ENCODE measurements around the gene TSC22D4. TPM values are rescaled to one million over a fixed set of nuclear protein-coding genes. Genes with fewer than 3 reads are reported as not detected.

Gene TSC22D4
- total and polyA plus RNA-seq, 9 of the 15 experiments (the other 6 are each of a cell fraction or from before 2014, with no cell fraction given) = 0.37 to 107 (median 28.7) TPM

DNA sequence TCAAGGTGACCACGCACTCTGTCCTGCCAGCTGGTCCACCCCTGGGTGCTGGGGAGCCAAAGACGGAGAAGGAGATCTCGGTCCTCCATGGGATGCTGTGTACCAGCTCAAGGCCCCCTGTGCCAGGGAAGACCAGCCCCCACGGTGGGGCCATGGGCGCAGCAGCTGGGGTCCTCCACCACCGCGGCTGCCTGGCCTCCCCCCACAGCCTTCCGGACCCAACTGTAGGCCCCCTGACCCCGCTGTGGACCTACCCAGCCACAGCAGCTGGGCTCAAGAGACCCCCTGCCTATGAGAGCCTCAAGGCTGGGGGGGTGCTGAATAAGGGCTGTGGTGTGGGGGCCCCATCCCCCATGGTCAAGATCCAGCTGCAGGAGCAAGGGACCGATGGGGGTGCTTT, 10.1 kb upstream of the TSC22D4 start:
- in situ Hi-C loops (cut with MboI) = no loop called here
- no peak overlapping the region; a peak in 1 of 4 replicates for H3K9ac ChIP-seq (ENCODE audit: insufficient read depth in 1 of 2, low read depth in 2 of 2, low read length in 2 of 2)
- BruUV-seq (replicated peaks) = no TSS peak
- TF ChIP-seq ESRRB (CRISPR knock-in tag; IDR thresholded peaks at IDR 0.05; ENCODE audit: borderline replicate concordance) (no peak), POU5F1 (IDR thresholded peaks at IDR 0.05; ENCODE audit: borderline replicate concordance, low read depth, low read length, partially characterized antibody) (no peak), RBM17 (IDR thresholded peaks at IDR 0.05; ENCODE audit: borderline replicate concordance, low read depth, low read length) (no peak), MTA3 (IDR thresholded peaks at IDR 0.05; ENCODE audit: borderline replicate concordance) (no peak), NFYB (IDR thresholded peaks at IDR 0.05; ENCODE audit: extremely low read depth, insufficient read length) (no peak), FOS (IDR thresholded peaks at IDR 0.05; ENCODE audit: extremely low read depth, insufficient read length) (no peak), ZNF589 (CRISPR knock-in tag; IDR thresholded peaks at IDR 0.05; ENCODE audit: low read depth) (no peak), HDAC3 (IDR thresholded peaks at IDR 0.05; ENCODE audit: borderline replicate concordance, partially characterized antibody) (no peak), ZNF232 (CRISPR knock-in tag; IDR thresholded peaks at IDR 0.05) (no peak), ZNF57 (CRISPR knock-in tag; IDR thresholded peaks at IDR 0.05) (no peak), ZNF282 (CRISPR knock-in tag; IDR thresholded peaks at IDR 0.05) (no peak), PRPF4 (IDR thresholded peaks at IDR 0.05; ENCODE audit: insufficient read depth, low read depth, low read length, poor library complexity, severe bottlenecking) (no peak)
- TF ChIP-seq, protein P1, sequence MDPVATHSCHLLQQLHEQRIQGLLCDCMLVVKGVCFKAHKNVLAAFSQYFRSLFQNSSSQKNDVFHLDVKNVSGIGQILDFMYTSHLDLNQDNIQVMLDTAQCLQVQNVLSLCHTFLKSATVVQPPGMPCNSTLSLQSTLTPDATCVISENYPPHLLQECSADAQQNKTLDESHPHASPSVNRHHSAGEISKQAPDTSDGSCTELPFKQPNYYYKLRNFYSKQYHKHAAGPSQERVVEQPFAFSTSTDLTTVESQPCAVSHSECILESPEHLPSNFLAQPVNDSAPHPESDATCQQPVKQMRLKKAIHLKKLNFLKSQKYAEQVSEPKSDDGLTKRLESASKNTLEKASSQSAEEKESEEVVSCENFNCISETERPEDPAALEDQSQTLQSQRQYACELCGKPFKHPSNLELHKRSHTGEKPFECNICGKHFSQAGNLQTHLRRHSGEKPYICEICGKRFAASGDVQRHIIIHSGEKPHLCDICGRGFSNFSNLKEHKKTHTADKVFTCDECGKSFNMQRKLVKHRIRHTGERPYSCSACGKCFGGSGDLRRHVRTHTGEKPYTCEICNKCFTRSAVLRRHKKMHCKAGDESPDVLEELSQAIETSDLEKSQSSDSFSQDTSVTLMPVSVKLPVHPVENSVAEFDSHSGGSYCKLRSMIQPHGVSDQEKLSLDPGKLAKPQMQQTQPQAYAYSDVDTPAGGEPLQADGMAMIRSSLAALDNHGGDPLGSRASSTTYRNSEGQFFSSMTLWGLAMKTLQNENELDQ (CRISPR knock-in tag; IDR thresholded peaks at IDR 0.05; ENCODE audit: borderline replicate concordance) = no peak
- TF ChIP-seq, protein P2, sequence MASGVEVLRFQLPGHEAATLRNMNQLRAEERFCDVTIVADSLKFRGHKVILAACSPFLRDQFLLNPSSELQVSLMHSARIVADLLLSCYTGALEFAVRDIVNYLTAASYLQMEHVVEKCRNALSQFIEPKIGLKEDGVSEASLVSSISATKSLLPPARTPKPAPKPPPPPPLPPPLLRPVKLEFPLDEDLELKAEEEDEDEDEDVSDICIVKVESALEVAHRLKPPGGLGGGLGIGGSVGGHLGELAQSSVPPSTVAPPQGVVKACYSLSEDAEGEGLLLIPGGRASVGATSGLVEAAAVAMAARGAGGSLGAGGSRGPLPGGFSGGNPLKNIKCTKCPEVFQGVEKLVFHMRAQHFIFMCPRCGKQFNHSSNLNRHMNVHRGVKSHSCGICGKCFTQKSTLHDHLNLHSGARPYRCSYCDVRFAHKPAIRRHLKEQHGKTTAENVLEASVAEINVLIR (CRISPR knock-in tag; IDR thresholded peaks at IDR 0.05) = no peak

More for the DNA sequence above, 10.1 kb upstream of the TSC22D4 start:
- DNase-seq (ENCODE audit: extremely low read depth in 1 of 4, low spot score in 3 of 4) (no peak), FAIRE-seq (no peak), ATAC-seq (no peak)
- no peaks in the 10 kb centered on the region for H4K20me1 ChIP-seq (replicated peaks; ENCODE audit: control insufficient read depth, insufficient read depth, low read length)
- WGBS (ENCODE audit: insufficient coverage, low coverage, missing lambda C conversion rate) = 48% methylated on average over 8 of the region's 10 CpGs
- no peaks in the 10 kb centered on the region for H3K27me3 ChIP-seq (ENCODE audit: control insufficient read depth in 2 of 2, insufficient read depth in 2 of 2, low read length in 2 of 2)
- no peaks in the 10 kb centered on the region for H3K36me3 ChIP-seq (ENCODE audit: control insufficient read depth, insufficient read depth, low read length)
- H3K4me1 ChIP-seq (replicated peaks in 1 of 2; ENCODE audit: control insufficient read depth in 2 of 2, insufficient read depth in 2 of 2, low read length in 2 of 2) = peaks cover 4 to 66% of the 10 kb centered on the region in 2 experiments; a peak in 3 of 5 replicates
- H3K4me3 ChIP-seq = no peak overlapping the region
- H3K79me2 ChIP-seq (ENCODE audit: control insufficient read depth, insufficient read depth, low read length) = no peaks in the 10 kb centered on the region
- ChIA-PET POLR2A (interaction anchor here (1.0 to 1.5 kb wide), 3 partner anchors 14 to 29 kb away, joined by 3 to 4 read pairs (median 3); no protein-coding TSS in a partner anchor), CTCF (ENCODE audit: low intra/inter-chr PET ratio) (no interaction called here)
- no peak overlapping the region for H2AFZ ChIP-seq (ENCODE audit: low read depth, low read length)
- intact Hi-C loops (cut with micrococcal nuclease) = no loop called here
- H3K9me1 ChIP-seq (ENCODE audit: control insufficient read depth, insufficient read depth, low read length) = no peaks in the 10 kb centered on the region
- H3K4me2 ChIP-seq (ENCODE audit: insufficient read depth, low read length) = no peak overlapping the region
- H3K27ac ChIP-seq (ENCODE audit: extremely low read depth, low read depth, low read length) = no peak overlapping the region
- H3K9me3 ChIP-seq (replicated peaks; ENCODE audit: control insufficient read depth, insufficient read depth, low read depth, low read length) = no peaks in the 10 kb centered on the region

All from K562 (cell line).